Measurements from ENCODE around the gene HEXIM1.
"Not testable (repeated sequence)": the region's sequence is repeated elsewhere in the genome, so short reads cannot be mapped to it uniquely, and the experiment has no call there.

HEXIM1 gene

DNA sequence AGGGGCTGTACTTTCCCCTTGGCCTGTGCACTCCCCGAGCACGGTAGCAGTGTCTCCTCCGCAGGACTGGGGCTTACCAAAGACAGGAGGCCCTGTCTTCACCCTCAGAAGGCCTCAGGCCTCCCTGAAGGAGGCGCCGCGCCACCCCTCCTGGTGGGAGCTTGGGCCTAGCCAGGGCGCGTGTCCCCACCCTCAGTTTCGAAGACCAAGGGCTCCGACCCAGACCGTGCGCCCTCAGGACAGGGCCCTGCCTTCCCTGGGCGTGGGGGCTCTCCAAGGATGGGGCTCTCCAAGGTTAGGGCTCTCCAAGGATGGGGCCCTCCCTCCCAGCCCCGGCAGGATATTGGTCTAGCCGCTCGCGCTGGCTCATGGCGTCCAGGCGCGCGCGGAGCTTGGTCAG is 27.7 kb upstream of the HEXIM1 start:
- no peak for ATAC-seq
- Mint-ChIP-seq H3K4me1 (peaks cover 6% of the 10 kb centered on the region), H3K36me3 (no peaks in the 10 kb centered on the region), H3K27ac (no peak overlapping the region), H3K9me3 (no peaks in the 10 kb centered on the region), H3K4me3 (no peak overlapping the region)
- DNase-seq (ENCODE audit: low spot score in 2 of 2): no peak

DNA sequence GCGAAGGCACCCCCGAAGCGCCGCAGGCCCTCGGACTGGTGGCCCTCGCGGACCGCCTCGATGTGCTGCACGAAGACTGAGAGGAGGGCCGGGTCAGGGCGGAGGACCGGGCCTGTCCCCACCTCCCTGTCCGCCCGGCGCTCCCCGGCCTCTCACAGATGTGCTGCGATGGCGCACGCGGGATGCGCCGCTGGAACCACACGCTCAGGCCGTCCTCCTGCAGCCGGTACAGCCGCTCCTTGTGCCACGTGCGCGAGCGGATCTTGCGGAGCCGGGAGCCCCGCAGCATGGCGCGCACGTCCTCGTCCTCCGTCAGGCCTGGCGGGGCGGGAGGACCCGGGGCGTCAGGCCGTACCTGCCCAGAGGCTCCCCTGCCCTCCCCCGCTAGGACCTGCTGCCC is 27.2 kb upstream of the HEXIM1 start:
- no peak for DNase-seq (ENCODE audit: low spot score in 2 of 2)
- H3K4me3 Mint-ChIP-seq: no peak overlapping the region
- H3K27ac Mint-ChIP-seq: no peak overlapping the region
- ATAC-seq: no peak
- H3K4me1 Mint-ChIP-seq: peaks cover 6% of the 10 kb centered on the region
- no peaks in the 10 kb centered on the region for H3K9me3 Mint-ChIP-seq
- no peaks in the 10 kb centered on the region for H3K36me3 Mint-ChIP-seq

DNA sequence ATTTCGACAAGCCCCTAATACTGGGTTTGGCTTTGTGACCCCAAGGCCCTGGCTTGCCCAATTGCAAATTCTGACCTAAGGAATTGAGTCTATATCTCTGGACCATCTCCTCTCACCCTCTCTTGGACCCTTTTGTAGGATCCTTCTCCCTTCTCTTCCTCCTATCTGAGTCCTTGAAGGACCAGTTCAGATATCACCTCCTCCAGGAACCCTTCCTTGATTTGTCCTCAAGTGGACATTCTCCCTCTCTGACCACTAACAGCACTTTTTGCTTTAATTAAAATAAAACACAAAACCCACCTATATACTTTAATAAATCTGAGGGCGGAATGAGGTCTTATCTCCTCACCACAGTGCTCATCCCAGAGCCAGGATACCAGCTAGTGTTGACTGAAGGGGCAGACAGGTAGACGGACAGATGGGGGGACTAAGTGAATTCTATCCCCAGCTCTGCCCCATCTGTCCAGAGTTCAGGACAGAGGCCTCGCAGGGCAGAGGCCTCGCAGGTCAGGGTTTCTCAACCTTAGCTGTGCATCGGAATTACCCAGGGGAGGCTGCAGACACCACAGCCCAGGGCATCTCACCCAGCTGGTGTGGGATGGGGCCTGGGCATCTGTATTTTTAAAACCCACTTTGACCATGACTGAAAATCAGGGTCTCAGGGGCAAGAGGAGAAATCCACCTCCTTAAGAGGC is 25.1 kb upstream of the HEXIM1 start:
- Mint-ChIP-seq H3K27ac (no peak overlapping the region), H3K36me3 (no peaks in the 10 kb centered on the region), H3K4me3 (no peak overlapping the region), H3K4me1 (peaks cover 12% of the 10 kb centered on the region), H3K9me3 (no peaks in the 10 kb centered on the region)
- ATAC-seq: no peak
- no peak for DNase-seq (ENCODE audit: low spot score in 2 of 2)

DNA sequence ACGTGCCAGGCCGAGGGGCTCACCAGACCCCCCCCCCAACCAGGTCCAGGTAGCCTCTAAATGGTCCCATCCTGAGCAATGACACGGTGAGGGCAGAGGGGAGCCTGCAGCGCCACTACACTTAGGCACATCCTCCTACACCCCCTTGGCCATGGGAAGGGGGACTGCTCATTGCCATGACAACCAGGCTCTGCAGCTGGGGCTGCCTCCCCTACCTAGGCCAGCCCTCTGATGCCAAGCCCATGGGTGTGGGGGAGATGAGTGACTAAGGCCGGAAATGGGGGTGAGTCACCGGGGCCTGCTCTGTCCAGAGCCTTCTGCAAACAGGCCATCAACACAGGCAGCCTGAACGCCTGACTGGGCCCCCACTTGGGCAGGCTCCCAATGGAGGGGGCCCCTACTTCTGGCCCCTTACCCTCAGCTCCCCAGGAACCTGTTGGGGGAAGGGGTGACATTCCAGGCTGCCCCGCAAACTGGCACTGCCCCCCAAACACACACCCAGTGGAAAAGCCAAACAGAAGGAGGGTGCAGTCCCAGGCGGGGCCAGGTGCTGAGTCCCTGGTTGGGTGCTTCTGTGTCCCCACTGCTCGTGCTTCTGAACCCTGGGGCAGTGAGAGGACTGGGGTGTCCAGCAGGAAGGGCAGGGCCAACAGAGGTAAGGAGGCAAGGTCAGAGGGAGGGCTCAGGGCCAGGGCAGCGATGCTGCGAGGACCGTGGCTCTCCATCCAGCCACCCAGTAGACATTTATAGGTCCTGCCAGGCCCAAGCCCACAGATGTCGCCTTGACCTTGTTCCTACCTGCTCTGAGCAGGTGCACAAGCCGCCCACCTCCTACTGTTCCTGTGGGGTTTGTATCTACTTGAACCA is 24.1 kb upstream of the HEXIM1 start:
- Mint-ChIP-seq H3K9me3 (no peaks in the 10 kb centered on the region), H3K4me1 (peaks cover 12% of the 10 kb centered on the region), H3K36me3 (no peaks in the 10 kb centered on the region), H3K4me3 (no peak overlapping the region), H3K27ac (peak overlapping the region; percentile 82)
- ATAC-seq (peak; percentile 86), DNase-seq (ENCODE audit: low spot score in 2 of 2) (peak in 1 of 2 donors; percentile 60)

DNA sequence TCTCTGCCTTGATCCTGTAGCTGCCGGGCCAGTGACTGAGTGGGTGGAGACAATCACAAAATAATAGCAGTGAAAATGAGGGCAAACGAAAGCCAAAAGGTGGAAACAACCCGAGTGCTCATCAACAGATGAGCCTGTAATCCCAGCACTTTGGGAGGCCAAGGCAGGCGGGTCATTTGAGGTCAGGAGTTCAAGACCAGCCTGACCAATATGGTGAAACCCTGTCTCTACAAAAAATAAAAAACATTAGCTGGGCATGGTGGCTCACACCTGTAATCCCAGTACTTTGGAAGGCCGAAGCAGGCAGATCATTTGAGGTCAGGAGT is 23.5 kb upstream of the HEXIM1 start:
- H3K4me3 Mint-ChIP-seq; ATAC-seq; DNase-seq (ENCODE audit: low spot score in 2 of 2); H3K9me3 Mint-ChIP-seq; H3K36me3 Mint-ChIP-seq: not testable (repeated sequence)
- Mint-ChIP-seq H3K4me1 (peaks cover 12% of the 10 kb centered on the region), H3K27ac (peak overlapping the region; percentile 82)

DNA sequence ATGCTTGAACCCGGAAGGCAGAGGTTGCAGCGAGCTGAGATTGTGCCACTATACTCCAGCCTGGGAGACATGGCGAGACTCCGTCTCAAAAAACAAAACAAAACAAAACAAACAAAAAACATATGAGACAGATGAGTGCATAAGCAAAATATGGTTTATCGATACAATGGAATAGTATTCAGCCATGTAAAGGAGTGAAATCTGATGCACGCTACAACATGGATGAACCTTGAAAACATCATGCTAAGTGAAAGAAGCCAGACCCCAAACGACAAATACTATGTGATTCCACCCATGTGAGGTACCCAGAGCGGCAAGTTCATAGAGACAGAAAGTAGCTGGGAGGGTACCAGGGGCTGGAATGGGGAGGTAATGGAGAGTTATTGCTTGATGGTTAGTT is 22.8 kb upstream of the HEXIM1 start:
- Mint-ChIP-seq H3K27ac (no peak overlapping the region), H3K4me1 (peaks cover 12% of the 10 kb centered on the region), H3K4me3 (no peak overlapping the region), H3K9me3 (no peaks in the 10 kb centered on the region), H3K36me3 (no peaks in the 10 kb centered on the region)
- no peak for DNase-seq (ENCODE audit: low spot score in 2 of 2)
- ATAC-seq: no peak

DNA sequence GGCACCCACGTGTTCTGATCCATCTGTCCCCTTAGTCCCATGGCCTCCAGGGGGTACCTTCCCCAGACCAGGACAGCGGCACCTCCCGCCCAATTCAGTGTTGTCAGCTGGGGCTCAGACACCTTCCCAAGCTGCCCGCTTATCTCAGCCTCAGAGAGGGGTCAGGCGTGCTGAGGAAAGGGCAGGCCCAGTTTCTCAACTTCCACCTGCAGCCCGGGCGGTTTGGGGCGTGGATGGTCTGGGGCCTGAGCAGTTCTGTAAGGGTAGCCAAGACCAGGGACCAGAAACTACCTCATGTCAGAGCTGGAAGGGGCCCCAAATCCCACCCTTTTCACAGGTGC is 21.1 kb upstream of the HEXIM1 start:
- H3K4me1 Mint-ChIP-seq: peaks cover 21% of the 10 kb centered on the region
- no peak overlapping the region for H3K27ac Mint-ChIP-seq
- no peak for ATAC-seq
- H3K4me3 Mint-ChIP-seq: no peak overlapping the region
- no peaks in the 10 kb centered on the region for H3K9me3 Mint-ChIP-seq
- no peak for DNase-seq (ENCODE audit: low spot score in 2 of 2)
- no peaks in the 10 kb centered on the region for H3K36me3 Mint-ChIP-seq

DNA sequence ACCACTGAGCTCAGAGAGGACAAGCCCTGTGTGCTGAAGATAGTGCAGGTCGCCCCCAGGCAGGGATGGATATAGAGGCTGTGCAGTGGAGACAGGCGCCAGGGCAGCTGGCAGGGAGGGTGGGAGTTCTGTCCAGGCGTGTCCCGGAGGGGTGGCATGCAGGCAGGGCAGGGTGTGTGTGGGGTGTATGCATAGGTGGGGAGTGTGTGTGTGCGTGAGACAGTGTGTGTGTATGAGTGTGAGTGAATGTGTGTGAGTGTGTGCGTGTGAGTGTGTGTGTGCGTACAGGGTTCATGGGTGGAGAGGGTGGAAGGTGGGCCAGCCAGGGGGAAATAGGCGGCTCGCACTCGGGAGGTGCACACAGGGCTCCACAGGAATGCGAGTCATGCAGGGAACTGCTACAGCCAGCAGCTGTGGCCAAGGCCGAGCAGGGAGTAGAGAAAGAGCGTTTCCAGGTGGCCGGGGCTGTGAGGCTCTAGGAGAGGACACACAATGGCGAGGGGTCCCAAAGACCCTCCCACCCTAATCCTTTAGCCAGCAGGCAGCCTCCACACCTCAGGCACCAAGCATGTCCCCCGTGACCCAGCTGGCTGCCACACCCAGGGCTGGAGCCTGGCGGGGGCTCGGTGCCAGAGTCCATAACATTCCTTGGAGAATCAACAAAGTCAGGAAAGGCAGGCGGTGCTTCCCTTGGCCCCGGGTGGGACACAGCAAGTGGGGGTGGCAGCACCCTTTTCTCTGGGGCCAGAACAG is 20.6 kb upstream of the HEXIM1 start:
- no peaks in the 10 kb centered on the region for H3K9me3 Mint-ChIP-seq
- no peaks in the 10 kb centered on the region for H3K36me3 Mint-ChIP-seq
- H3K27ac Mint-ChIP-seq: no peak overlapping the region
- DNase-seq (ENCODE audit: low spot score in 2 of 2) (no peak), ATAC-seq (no peak)
- H3K4me3 Mint-ChIP-seq: no peak overlapping the region
- H3K4me1 Mint-ChIP-seq: peaks cover 21% of the 10 kb centered on the region

DNA sequence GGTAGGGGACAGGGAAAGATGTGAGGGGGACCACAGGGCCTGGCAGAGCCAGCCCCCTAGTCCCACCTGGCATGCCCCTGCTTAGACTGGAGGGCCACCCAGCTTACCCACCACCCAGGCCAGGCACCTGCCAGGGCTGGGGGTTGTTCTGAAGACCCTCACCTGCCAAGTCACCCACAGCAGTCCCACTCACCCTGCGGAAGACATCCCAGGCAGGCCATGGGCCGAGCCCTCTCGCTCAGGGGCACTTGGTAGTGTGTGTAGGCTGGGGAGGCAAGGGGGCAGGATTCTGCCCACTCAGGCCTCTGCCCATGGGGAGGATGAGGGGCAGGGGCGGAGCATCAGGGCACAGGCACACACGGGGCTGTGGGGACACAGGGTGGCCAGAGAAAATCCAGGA is 19.9 kb upstream of the HEXIM1 start:
- Mint-ChIP-seq H3K4me1 (peaks cover 21% of the 10 kb centered on the region), H3K27ac (no peak overlapping the region), H3K9me3 (no peaks in the 10 kb centered on the region), H3K36me3 (no peaks in the 10 kb centered on the region), H3K4me3 (no peak overlapping the region)
- no peak for ATAC-seq
- no peak for DNase-seq (ENCODE audit: low spot score in 2 of 2)

DNA sequence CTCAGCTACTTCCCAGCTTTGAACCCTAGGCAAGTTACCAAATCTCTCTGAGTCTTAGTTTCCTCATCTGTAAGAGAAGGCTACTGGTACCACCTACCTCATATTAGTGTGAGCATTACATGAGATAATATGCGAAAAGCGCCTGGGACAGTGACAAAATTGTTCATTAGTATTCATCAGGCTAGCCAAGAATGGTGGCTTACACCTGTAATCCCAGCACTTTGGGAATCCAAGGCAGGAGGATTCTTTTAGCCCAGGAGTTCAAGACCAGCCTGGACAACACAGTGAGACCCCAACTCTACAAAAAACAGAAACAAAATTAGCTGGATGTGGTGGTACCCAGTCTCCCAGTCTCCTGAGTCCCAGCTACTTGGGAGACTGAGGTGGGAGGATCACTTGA is 19.3 kb upstream of the HEXIM1 start:
- Mint-ChIP-seq H3K4me3 (no peak overlapping the region), H3K27ac (no peak overlapping the region), H3K36me3 (no peaks in the 10 kb centered on the region), H3K9me3 (no peaks in the 10 kb centered on the region), H3K4me1 (peaks cover 20% of the 10 kb centered on the region)
- DNase-seq (ENCODE audit: low spot score in 2 of 2) (no peak), ATAC-seq (no peak)

DNA sequence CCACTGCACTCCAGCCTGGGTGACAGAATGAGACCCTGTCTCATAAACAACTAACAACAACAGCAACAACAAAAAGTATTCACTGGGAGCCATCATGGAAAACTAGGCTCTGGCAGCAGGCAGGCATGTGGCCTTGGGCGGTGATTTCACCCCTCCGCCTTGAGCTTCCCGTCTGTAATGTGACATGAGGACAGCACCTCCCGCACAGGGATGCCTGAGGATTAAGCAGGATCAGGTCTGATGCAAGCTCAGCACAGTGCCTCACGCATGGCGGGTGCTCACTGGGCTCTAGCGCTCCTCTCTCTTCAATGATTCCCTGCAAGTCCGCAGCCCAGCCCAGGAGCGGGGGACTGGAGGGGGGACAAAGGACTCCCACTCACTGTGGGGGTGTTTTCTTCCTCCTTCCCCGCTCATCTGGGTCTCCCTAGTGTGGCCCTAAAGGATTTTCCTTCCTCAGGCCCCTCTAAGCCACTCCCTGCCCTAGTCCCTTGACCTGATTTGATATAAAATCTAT is 18.8 kb upstream of the HEXIM1 start:
- ATAC-seq: no peak
- Mint-ChIP-seq H3K4me1 (peaks cover 15% of the 10 kb centered on the region), H3K27ac (no peak overlapping the region), H3K4me3 (no peak overlapping the region), H3K9me3 (no peaks in the 10 kb centered on the region), H3K36me3 (no peaks in the 10 kb centered on the region)
- no peak for DNase-seq (ENCODE audit: low spot score in 2 of 2)

DNA sequence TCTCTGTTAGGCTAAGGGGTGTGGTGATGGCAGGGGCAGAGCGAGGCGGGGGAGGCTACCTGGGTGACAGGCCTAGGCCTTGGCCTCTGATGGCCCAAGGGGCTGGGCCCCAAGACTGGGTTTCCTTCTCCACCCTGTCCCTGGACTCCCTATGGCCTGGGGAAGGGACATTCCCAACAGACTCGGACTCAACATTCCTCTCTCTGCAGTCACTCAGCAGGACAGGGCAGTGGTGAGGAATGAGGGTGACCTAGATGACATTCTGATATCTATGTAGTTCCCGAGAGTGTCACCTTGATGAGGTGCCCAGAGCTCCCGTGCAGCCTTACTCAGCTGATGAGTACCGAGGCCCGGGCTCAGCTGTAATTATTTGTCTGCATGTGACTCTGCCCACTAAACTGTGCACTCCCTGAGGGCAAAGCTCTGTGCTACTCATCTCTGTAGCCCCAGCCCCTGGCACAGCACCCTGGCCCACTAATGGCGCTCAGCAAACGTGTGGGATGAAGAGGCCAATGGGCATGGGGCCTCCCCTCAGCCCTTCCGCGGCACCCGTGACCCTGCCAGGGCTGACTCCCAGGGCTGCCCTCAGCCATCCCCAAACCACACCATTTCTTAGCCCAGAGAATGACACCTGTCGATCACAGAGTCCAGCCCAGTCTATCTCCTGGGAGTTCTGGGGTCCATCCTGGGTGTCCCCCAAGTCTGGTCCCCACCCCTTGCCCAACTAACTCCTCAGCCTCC is 18.2 kb upstream of the HEXIM1 start:
- no peak for DNase-seq (ENCODE audit: low spot score in 2 of 2)
- Mint-ChIP-seq H3K27ac (no peak overlapping the region), H3K9me3 (no peaks in the 10 kb centered on the region), H3K36me3 (no peaks in the 10 kb centered on the region), H3K4me3 (no peak overlapping the region), H3K4me1 (peaks cover 17% of the 10 kb centered on the region)
- no peak for ATAC-seq

DNA sequence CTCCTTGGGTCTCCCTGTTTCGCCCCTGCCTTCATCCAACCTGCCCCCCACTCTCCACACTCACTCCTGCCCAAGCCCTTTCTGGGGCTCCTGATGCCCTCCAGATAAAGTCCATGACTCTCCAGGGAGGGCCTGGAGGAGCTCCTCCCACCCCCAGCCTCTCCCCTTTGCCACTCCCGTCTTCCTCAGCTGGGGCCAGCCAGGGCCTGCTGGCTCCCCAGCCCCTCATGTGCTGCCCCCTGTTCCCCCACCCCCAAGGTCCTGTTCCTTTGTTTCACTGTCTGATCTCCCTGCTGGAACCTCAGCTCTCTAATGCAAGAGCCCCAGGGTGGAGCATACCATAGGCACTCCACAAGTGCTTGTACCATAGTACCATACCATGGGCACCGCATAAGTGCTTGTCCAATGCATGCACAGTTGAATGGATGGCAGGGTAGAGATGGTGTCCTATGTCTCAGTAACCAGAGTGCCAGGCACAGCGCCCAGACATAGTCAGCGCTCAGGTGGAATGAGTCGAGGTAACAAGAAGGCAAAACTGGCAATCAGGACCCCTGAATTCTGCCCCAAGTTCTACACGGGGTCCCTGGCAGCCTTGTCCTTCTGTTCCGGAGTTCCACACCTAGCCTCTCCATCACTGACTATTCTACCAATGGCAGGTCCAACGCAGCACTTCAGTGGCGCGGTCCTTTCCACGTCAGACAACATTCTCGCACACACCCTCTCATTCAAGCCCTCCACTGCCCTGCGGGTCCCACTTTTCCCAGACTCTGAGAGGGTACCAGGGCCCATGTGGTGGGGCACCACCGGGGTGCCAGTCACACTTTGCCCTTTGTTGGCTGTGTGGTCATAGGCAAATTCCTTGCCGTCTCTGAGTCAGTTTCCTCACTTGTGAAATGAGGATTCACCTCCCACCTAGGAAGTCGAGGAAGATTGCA is 17.3 kb upstream of the HEXIM1 start:
- no peak overlapping the region for H3K27ac Mint-ChIP-seq

DNA sequence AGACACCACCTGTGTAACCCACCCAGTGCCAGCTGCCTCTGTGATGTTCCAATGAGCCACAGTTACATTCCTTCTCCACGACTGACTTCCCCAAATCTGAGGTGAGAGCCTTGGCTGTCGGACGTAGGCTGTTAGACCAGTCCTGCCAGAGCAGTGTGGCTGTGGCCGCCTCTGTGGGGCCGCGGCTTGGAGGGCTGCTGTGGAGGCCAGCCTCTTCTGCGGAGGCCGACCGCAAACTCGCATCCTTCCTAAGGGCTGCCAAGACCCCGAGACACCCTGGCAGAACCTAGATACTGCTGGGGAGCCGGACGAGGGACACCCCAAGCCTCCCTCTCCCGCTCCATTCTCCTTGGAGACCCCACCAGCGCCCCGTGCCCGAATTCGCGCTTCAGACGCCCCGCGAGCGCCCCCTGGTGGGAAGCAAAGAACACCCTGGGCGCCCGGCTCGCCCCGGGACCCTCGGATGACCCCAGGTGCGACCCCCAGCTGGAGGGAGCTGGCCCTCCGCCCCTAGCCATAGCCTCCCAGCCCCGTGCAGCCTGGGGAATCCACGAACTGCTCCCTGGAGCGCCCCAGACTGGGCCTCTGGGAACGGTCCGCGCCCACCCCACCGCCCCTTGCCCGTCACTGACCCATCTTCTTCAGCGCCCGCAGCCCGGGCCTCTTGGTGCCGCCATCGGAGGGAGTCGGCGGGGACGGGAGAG is 16.5 kb upstream of the HEXIM1 start:
- peaks cover 33% of the 10 kb centered on the region for H3K4me1 Mint-ChIP-seq
- ATAC-seq: peak; percentile 4
- H3K36me3 Mint-ChIP-seq: no peaks in the 10 kb centered on the region
- no peaks in the 10 kb centered on the region for H3K9me3 Mint-ChIP-seq
- DNase-seq (ENCODE audit: low spot score in 2 of 2): peak; percentile 64 to 81
- peak overlapping the region; percentile 77 for H3K4me3 Mint-ChIP-seq
- no peak overlapping the region for H3K27ac Mint-ChIP-seq

More for the DNA sequence above, 17.3 kb upstream of the HEXIM1 start:
- peak overlapping the region; percentile 77 for H3K4me3 Mint-ChIP-seq
- no peaks in the 10 kb centered on the region for H3K9me3 Mint-ChIP-seq
- no peak for ATAC-seq
- no peaks in the 10 kb centered on the region for H3K36me3 Mint-ChIP-seq
- no peak for DNase-seq (ENCODE audit: low spot score in 2 of 2)
- H3K4me1 Mint-ChIP-seq: peaks cover 26% of the 10 kb centered on the region
